Measurements from ENCODE around the gene UCK1. TPM values are rescaled to one million over a fixed set of nuclear protein-coding genes. Genes with fewer than 3 reads are reported as not detected.

Gene UCK1
- total RNA-seq, 3 donors from 2014 or later = 25.2 to 43.4 (median 27.4) TPM

DNA sequence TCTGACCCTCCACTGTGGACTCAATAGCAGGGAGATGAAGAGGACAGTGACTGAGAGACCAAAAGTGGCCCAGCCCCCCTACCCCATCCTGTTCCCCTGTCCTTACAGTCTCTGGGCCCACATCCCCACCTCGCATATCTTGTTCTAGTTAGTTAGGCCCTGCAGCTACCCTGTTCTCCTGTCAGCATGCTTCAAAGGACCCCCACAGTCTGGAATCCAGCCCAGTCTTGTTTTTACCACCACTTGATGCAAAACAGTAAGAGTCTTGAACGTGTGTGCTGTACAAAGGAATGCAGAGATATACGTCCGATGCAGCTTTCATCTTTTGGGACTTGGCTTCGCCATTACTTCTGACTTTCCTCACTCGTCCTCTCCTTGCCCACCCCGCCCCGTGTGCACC is 40.5 kb downstream of the UCK1 start:
- intact Hi-C loops (cut with DNase I, micrococcal nuclease) = no loop called here
- no peak overlapping the region for H3K4me3 ChIP-seq
- no peaks in the 10 kb centered on the region for H3K9me3 ChIP-seq
- TF ChIP-seq, protein P1, sequence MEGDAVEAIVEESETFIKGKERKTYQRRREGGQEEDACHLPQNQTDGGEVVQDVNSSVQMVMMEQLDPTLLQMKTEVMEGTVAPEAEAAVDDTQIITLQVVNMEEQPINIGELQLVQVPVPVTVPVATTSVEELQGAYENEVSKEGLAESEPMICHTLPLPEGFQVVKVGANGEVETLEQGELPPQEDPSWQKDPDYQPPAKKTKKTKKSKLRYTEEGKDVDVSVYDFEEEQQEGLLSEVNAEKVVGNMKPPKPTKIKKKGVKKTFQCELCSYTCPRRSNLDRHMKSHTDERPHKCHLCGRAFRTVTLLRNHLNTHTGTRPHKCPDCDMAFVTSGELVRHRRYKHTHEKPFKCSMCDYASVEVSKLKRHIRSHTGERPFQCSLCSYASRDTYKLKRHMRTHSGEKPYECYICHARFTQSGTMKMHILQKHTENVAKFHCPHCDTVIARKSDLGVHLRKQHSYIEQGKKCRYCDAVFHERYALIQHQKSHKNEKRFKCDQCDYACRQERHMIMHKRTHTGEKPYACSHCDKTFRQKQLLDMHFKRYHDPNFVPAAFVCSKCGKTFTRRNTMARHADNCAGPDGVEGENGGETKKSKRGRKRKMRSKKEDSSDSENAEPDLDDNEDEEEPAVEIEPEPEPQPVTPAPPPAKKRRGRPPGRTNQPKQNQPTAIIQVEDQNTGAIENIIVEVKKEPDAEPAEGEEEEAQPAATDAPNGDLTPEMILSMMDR (IDR thresholded peaks at IDR 0.05) = no peak
- DNase-seq (no peak), ATAC-seq (no peak)
- H3K4me1 ChIP-seq (ENCODE audit: low read depth) = no peaks in the 10 kb centered on the region
- peaks cover 34% of the 10 kb centered on the region for H3K36me3 ChIP-seq (ENCODE audit: low read depth)

DNA sequence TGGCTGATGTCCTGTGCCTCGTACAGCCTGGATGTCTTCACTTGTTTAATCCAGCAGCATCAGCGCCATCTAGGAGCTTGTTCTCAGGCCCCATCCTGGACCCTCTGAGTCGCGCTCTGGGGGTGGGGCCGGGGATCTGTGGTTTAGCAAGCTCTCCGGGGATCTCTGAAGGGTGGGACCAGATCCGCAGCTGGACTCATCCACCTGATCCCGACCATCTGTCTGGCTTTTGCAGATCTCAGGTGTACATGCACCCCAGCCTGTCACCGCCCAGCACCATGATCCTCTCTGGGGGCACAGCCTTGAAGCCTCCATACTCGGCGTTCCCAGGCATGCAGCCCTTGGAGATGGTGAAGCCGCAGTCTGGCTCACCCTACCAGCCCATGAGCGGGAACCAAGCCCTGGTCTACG is 43.4 kb downstream of the UCK1 start:
- peak in 1 of 3 donors; percentile 40 for DNase-seq
- no peak for ATAC-seq
- H3K4me1 ChIP-seq (ENCODE audit: low read depth) = no peaks in the 10 kb centered on the region

DNA sequence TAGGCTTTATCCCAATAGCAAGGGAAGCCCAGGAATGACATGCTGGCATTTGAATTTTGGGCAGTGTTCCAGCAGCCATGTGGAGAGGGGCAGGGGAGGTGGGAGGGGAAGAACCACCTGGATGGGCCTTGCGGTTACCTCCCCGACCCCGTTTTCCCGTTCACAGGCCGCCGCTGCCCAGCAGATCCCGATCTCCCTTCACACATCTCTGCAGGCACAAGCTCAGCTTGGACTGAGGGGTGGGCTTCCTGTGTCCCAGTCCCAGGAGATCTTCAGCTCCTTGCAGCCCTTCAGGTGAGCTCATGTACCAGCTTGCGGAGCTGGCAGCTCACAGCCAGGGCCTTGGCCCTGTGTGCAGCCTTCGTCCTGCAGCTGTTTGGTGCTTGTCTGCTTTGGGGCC is 44.1 kb downstream of the UCK1 start:
- H3K36me3 ChIP-seq (ENCODE audit: low read depth) = peaks cover 51% of the 10 kb centered on the region
- intact Hi-C loops (cut with DNase I, micrococcal nuclease) = loop anchor here in 1 of 2 donors (10.0 kb wide), 1 partner anchor 132 kb away; no protein-coding TSS in a partner anchor
- H3K4me3 ChIP-seq = no peak overlapping the region
- no peak for ATAC-seq
- no peaks in the 10 kb centered on the region for H3K9me3 ChIP-seq
- DNase-seq = peak in 1 of 3 donors; percentile 28
- H3K4me1 ChIP-seq (ENCODE audit: low read depth) = no peaks in the 10 kb centered on the region
- TF ChIP-seq, protein P1 (IDR thresholded peaks at IDR 0.05) = no peak

More for the DNA sequence above, 43.4 kb downstream of the UCK1 start:
- intact Hi-C loops (cut with DNase I, micrococcal nuclease) = loop anchor here in 1 of 2 donors (10.0 kb wide), 1 partner anchor 133 kb away; no protein-coding TSS in a partner anchor
- Histone ChIP-seq H3K36me3 (ENCODE audit: low read depth) (peaks cover 52% of the 10 kb centered on the region), H3K4me3 (no peak overlapping the region), H3K9me3 (no peaks in the 10 kb centered on the region)
- TF ChIP-seq, protein P1 (IDR thresholded peaks at IDR 0.05) = no peak

DNA sequence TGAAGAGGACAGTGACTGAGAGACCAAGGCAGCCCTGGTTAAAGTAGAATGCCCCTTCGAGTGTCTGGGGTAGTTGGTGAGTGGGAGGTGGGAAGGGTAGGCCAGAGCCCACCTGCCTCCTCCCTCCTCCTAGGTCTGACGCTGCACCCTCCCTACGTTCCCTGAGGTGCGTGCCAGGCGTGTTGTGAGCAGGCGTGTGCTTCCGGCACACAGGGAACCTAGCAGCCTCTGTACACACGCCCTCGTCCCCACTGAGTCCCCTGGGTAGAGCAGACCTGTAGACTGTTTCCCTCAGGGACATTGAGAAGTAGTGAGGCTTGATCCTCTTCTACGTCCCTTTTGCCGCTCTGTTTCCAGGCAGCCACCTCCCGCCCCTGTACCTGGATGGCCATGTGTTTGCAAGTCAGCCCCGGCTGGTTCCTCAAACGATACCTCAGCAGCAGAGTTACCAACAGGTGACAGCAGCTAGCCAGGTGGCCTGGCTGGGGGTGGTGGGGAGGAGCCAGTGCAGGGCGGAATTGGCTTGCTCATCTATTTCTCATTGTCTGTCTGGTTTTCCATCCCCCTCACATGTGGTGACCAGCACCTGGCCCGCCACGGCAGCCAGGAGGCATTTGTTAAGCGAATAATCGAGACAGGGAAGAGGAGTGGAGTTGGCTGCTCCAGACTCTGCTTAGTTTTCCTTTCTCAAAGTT is 45.2 kb downstream of the UCK1 start:
- H3K4me1 ChIP-seq (ENCODE audit: low read depth) = no peaks in the 10 kb centered on the region
- TF ChIP-seq, protein P1 (IDR thresholded peaks at IDR 0.05) = no peak
- no peaks in the 10 kb centered on the region for H3K9me3 ChIP-seq
- DNase-seq (no peak), ATAC-seq (no peak)
- peaks cover 47% of the 10 kb centered on the region for H3K36me3 ChIP-seq (ENCODE audit: low read depth)
- H3K4me3 ChIP-seq = no peak overlapping the region
- intact Hi-C loops (cut with DNase I, micrococcal nuclease) = loop anchor here in 1 of 2 donors (10.0 kb wide), 1 partner anchor 131 kb away; no protein-coding TSS in a partner anchor

DNA sequence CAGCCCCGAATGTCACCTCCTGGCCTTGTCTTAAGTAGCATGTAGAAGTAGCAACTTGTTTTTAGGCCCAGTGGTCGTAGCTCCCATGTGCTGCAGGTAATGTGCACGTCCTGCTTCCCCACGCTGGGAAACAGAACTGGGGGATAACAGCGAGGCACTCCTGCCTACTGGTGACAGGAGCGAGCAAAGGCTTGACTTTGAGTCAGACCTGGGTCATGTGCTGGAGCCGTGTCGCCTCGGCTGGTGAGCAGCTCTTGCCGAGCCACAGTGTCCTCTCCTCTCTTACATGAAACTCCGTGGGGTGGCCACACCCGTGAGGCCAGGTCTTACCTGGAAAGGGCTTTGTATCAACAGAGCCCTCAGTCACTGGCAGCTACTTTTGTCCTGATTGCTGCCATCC is 45.9 kb downstream of the UCK1 start:
- peaks cover 44% of the 10 kb centered on the region for H3K36me3 ChIP-seq (ENCODE audit: low read depth)
- DNase-seq = no peak
- intact Hi-C loops (cut with DNase I, micrococcal nuclease) = loop anchor here in 1 of 2 donors (10.0 kb wide), 1 partner anchor 130 kb away; no protein-coding TSS in a partner anchor

More for the DNA sequence above, 45.9 kb downstream of the UCK1 start:
- TF ChIP-seq, protein P1 (IDR thresholded peaks at IDR 0.05) = no peak
- H3K4me1 ChIP-seq (ENCODE audit: low read depth) = no peaks in the 10 kb centered on the region
- H3K9me3 ChIP-seq = no peaks in the 10 kb centered on the region
- no peak for ATAC-seq
- no peak overlapping the region for H3K4me3 ChIP-seq

Data from mucosa of descending colon (tissue), 3 donors.